Measurements from ENCODE around the gene KCNIP3. TPM values are rescaled to one million over a fixed set of nuclear protein-coding genes. Genes with fewer than 3 reads are reported as not detected.
A peak's percentile ranks its signal among the peaks of the same experiment; 100 is the strongest.

Gene KCNIP3
- total RNA-seq, 4 donors from 2014 or later = 5.2 to 20.4 (median 11.4) TPM

DNA sequence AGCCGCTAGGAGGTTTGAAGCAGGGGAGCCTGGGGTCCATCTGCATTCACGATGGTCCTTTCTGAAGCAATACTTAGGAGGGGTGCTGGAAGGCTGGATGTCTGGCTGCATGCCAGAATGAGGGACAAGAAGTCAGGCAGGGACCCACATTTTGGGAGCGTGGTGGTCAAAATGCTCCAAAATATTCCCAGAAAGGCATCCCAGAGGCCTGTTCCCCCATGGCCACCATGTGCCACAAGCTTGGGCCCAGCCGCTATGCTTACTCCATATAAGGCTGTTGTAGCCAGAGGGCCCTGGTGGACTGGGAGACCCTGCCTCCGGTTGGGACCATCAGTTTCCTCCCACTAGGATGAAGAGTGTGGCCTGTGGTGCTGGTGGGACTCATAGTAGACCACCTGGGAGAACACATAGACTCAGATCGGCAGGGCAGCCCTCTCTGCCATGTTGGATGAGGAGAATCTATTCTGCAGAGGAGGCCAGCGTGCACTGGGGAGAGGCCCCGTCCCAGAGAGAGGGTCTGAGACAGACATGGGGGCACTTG is 26.5 kb upstream of the KCNIP3 start:
- H3K4me3 ChIP-seq (ENCODE audit: low read depth, poor library complexity, severe bottlenecking) = no peak overlapping the region
- no peak for TF ChIP-seq POLR2A (IDR thresholded peaks at IDR 0.05)
- TF ChIP-seq, protein P1, sequence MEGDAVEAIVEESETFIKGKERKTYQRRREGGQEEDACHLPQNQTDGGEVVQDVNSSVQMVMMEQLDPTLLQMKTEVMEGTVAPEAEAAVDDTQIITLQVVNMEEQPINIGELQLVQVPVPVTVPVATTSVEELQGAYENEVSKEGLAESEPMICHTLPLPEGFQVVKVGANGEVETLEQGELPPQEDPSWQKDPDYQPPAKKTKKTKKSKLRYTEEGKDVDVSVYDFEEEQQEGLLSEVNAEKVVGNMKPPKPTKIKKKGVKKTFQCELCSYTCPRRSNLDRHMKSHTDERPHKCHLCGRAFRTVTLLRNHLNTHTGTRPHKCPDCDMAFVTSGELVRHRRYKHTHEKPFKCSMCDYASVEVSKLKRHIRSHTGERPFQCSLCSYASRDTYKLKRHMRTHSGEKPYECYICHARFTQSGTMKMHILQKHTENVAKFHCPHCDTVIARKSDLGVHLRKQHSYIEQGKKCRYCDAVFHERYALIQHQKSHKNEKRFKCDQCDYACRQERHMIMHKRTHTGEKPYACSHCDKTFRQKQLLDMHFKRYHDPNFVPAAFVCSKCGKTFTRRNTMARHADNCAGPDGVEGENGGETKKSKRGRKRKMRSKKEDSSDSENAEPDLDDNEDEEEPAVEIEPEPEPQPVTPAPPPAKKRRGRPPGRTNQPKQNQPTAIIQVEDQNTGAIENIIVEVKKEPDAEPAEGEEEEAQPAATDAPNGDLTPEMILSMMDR (IDR thresholded peaks at IDR 0.05) = no peak
- peak; percentile 10 to 63 for DNase-seq (ENCODE audit: low spot score in 2 of 2)
- intact Hi-C loops (cut with DNase I; ENCODE audit: low total_unique reads) = no loop called here
- 93 to 94% methylated on average over 8 of the region's 8 CpGs for WGBS, 2 donors

DNA sequence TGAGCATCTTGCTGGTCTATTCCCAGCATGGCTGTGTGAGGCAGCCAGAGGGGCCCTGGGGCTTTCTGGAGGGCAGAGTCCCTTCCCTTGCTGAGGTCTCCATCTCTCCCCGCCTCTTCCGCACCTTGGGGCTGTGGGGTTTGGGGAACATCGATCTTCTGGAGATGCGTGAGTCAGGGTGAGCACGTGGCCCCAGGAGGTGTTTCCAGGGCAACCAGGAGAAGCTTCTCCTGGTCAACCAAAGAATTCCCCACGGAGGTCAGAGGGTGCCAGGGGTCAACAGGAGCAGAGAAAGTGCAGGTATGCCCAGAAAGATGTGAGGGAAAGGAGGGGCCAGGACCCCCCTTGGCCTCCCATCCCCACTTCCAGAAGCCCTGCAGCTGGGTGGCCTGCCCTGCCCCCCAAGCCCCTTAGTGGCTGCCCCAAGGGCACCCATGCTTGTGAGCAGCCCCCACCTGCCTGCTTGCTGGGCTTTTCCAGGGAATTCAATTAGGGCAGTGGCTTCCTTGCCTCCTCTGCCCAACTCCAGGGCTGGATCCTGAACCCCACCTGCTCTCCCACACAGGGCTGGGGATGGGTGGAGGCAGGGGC is 25.7 kb upstream of the KCNIP3 start:
- whole genome bisulfite sequencing, 2 donors = 71 to 74% methylated on average over 6 of the region's 6 CpGs
- TF ChIP-seq, protein P1 (IDR thresholded peaks at IDR 0.05) = no peak
- TF ChIP-seq POLR2A (IDR thresholded peaks at IDR 0.05) = no peak
- H3K4me3 ChIP-seq (ENCODE audit: low read depth, poor library complexity, severe bottlenecking) = no peak overlapping the region
- DNase-seq (ENCODE audit: low spot score in 2 of 2) = peak; percentile 6 to 76
- intact Hi-C loops (cut with DNase I; ENCODE audit: low total_unique reads) = no loop called here

DNA sequence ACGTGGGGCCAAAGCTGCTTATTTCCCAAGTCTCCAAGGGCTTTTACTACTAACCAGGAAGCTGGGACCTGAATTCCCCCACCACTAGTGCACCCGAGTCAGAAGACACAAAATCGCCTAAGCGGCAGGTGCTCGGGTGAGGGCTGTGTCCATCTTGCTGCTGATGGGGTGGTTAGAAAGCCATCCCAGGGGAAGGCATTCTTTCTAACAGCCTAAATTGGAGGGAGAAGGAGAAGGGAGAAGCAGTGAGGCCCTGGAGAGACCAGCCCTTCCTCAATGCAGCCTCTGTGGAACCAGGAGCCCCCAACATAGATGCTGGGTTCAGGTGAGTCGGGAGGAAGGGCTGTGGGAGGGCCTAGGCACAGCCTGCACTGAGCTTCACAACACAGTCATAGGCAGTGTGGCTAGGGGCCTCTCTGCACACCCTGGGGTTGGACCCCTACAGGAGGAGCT is 24.8 kb upstream of the KCNIP3 start:
- DNase-seq (ENCODE audit: low spot score in 2 of 2) = peak; percentile 6 to 64
- no peak overlapping the region for H3K4me3 ChIP-seq (ENCODE audit: low read depth, poor library complexity, severe bottlenecking)

DNA sequence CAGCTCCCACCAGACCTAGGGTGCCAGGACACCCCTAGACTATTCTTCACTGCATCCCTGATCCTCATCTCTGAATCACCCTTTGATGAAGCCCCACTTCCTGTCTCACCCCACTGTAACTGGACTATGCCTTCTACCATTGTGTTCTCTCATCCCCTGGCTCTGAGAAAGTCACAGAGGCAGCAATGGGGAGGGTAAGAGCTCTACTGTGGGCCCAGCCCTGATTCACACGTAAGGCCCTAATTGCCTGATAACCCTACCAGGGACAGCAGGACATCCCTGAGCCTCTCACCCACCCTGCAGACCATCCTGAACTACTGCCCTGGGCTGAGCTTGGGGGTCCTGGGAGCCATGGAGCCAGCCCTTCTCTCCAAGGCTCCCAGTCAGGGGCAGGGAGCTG is 24.4 kb upstream of the KCNIP3 start:
- no peak overlapping the region for H3K4me3 ChIP-seq (ENCODE audit: low read depth, poor library complexity, severe bottlenecking)
- 56 to 77% methylated on average over 1 of the region's 1 CpG for WGBS, 2 donors
- TF ChIP-seq, protein P1 (IDR thresholded peaks at IDR 0.05) = no peak
- no peak for TF ChIP-seq POLR2A (IDR thresholded peaks at IDR 0.05)
- intact Hi-C loops (cut with DNase I; ENCODE audit: low total_unique reads) = no loop called here
- DNase-seq (ENCODE audit: low spot score in 2 of 2) = peak in 1 of 2 donors; percentile 39

More for the DNA sequence above, 24.8 kb upstream of the KCNIP3 start:
- 82 to 89% methylated on average over 6 of the region's 6 CpGs for WGBS, 2 donors
- intact Hi-C loops (cut with DNase I; ENCODE audit: low total_unique reads) = no loop called here
- TF ChIP-seq POLR2A (IDR thresholded peaks at IDR 0.05) = no peak
- TF ChIP-seq, protein P1 (IDR thresholded peaks at IDR 0.05) = no peak

DNA sequence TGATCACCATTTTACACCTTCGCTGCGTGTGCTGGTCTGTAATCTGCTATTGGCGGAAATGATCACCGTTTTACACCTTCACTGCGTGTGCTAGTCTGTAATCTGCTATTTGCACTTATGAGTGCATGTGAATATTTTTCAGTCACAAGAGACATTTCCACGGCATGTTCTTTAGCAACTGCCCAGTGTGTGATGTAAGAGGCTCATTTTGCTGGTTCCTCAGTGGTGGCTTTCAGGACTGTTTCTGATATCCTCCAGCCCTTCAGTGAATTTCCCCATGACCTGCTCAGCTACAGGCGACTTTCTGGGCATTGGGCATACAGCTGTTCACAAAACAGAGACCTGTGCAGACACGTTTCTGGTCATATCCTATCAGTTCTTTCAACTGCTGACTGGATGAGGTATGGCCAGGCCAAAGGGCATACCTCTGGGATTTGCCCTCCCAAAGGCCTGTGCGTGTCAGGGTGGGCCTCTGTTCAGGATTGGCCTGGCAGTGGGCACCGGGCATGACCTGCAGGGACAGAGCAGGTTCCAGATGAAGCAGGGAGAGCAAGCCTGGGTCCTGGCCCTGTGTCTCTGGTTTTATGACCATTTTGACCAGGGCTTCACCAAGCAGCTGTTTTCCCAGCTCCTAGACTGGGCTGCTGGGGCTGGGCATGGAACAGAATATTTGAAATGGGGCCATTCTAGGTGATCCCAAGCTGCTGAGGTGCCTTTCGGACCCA is 23.4 kb upstream of the KCNIP3 start:
- intact Hi-C loops (cut with DNase I; ENCODE audit: low total_unique reads) = no loop called here
- no peak overlapping the region for H3K4me3 ChIP-seq (ENCODE audit: low read depth, poor library complexity, severe bottlenecking)
- peak in 1 of 2 donors; percentile 83 for DNase-seq (ENCODE audit: low spot score in 2 of 2)
- no peak for TF ChIP-seq POLR2A (IDR thresholded peaks at IDR 0.05)
- TF ChIP-seq, protein P1 (IDR thresholded peaks at IDR 0.05) = no peak
- WGBS, 2 donors = 75% methylated on average over 10 to 11 of the region's 11 CpGs

All from lower leg skin (tissue), 4 donors.